Coronary artery (tissue), 2 donors: ENCODE data around the gene MSL3B.

Source experiments
- DNase-seq: peaks from one replicate; pipeline ENCODE4 v3.0.0-alpha.2; 2017; ENCODE audit warnings: low spot score
- H3K27ac ChIP-seq, 2 donors: fragments of 200-600 bp; sonication (generic); one replicate each; pipeline ENCODE4 v1.5.1; 2016 to 2019
- H3K4me3 ChIP-seq: fragments of 200-600 bp; sonication (generic); 2 replicates; pipeline ENCODE4 v1.5.1; 2016; ENCODE audit warnings: mild to moderate bottlenecking, moderate library complexity
- CTCF ChIP-seq: fragments of 200-600 bp; sonication (generic); IDR thresholded peaks from one replicate; pipeline ENCODE4 v1.5.1; 2019; ENCODE audit warnings: antibody characterized with exemption

The MSL3B gene

GRCh38 chr2:233839447-233839820, 28.8 kb downstream of the MSL3B start:
- H3K27ac ChIP-seq: no peak overlapping the region
- peak; percentile 43 for DNase-seq
- no peak for TF ChIP-seq CTCF
- no peak overlapping the region for H3K4me3 ChIP-seq

GRCh38 chr2:233838726-233839446, 29.3 kb downstream of the MSL3B start:
- no peak overlapping the region for H3K4me3 ChIP-seq
- no peak for TF ChIP-seq CTCF
- DNase-seq: peak; percentile 64
- no peak overlapping the region for H3K27ac ChIP-seq

- no peak for TF ChIP-seq CTCF
- no peak overlapping the region for H3K4me3 ChIP-seq
- peak; percentile 57 for DNase-seq
- H3K27ac ChIP-seq: no peak overlapping the region
These were observed 29.9 kb downstream of the MSL3B start for GRCh38 chr2:233838251-233838650.

GRCh38 chr2:233837694-233838229, 30.4 kb downstream of the MSL3B start:
- DNase-seq: peak; percentile 40
- no peak overlapping the region for H3K4me3 ChIP-seq
- no peak for TF ChIP-seq CTCF

GRCh38 chr2:233836359-233836758, 31.8 kb downstream of the MSL3B start:
- no peak for TF ChIP-seq CTCF

More at GRCh38 chr2:233837694-233838229, 30.4 kb downstream of the MSL3B start:
- no peak overlapping the region for H3K27ac ChIP-seq

GRCh38 chr2:233835230-233836186, 32.7 kb downstream of the MSL3B start:
- no peak for TF ChIP-seq CTCF
- Histone ChIP-seq H3K4me3 (no peak overlapping the region), H3K27ac (no peak overlapping the region)
- DNase-seq: peak; percentile 52

More at GRCh38 chr2:233836359-233836758, 31.8 kb downstream of the MSL3B start:
- DNase-seq: no peak
- Histone ChIP-seq H3K4me3 (no peak overlapping the region), H3K27ac (no peak overlapping the region)
